SH-SY5Y (cell line): ENCODE measurements around the gene CKS2.

Experiments
- GATA2 ChIP-seq: IDR thresholded peaks from 2 replicates; pipeline ENCODE4 v1.6.1; 2011; ENCODE audit warnings: mild to moderate bottlenecking, low read depth, low read length
- GATA3 ChIP-seq: IDR thresholded peaks from 2 replicates; pipeline ENCODE4 v1.6.1; 2011; ENCODE audit warnings: low read depth, mild to moderate bottlenecking, low read length, moderate library complexity

Gene CKS2

DNA sequence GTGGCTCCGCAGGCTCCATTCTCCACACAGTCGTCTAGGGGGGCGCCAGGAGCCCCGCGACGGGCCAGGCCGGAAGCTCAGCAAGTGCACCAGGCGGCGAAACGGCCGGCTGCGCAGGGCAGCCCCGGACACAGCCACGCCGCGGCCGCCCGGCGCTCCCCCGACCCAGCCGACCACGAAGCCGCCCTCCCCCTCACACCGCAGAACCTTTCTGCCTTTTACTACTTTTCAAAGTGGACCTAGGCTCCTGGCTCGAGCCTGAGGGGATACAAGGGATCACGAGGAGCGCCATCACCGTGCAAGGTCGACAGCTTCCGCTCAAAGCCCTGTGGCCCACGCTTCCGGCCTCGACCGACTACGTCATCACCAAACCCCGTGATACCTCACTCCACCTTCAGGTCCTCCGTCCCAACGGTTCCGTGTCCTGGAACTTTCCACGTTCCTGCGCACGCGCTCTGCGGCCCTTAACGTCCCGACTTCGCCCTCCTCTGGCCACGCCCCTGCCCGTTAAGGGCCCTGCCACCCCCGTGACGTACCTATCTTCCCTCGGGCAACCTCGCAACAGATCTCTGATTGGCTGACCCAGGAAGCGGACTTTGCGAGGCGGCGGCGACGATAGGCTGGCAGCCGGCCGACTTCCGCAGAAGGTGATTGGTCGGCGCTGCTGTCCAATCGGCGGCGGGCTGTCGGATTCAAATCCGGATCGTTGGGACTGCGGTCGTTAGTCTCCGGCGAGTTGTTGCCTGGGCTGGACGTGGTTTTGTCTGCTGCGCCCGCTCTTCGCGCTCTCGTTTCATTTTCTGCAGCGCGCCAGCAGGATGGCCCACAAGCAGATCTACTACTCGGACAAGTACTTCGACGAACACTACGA, at the start of gene CKS2:
Gene CKS2, plus strand, starts transcription at position 721 of the 871 bp plus-strand sequence. Its CDS starts 98 bp downstream, at position 819.
- TF ChIP-seq GATA2 (no peak), GATA3 (no peak)

DNA sequence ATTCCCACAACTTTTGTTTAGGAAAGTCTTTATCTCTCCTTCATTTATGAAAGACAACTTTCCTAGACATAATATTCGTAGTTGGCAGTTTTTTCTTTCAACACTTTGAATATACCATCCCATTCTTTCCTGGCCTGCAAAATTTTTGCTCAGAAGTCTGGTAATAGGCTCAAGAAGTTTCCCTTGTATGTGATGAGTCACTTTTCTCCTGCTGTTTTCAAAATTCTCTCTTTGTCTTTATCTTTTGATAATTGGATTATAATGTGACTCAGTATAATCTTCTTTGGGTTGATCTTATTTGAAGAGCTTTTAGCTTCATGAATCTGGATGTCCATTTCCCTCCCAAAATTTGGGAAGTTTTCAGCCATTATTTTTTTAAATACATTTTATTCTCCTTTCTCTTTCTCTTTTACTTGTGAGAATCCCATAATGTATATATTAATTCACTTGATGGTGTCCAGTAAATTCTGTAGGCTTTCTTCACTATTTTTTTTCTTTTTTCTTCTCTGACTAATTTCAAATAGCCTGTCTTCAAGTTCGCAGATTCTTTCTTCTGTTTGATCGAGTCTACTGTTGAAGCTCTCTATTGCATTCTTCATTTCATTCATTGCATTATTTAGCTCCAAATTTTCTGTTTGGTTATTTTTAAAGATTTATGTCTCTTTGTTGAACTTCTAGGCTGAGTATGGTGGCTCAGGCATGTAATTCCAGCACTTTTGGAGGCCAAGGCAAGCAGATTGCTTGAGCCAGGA, 37.3 kb upstream of the CKS2 start:
- no peak for TF ChIP-seq GATA3
- no peak for TF ChIP-seq GATA2

DNA sequence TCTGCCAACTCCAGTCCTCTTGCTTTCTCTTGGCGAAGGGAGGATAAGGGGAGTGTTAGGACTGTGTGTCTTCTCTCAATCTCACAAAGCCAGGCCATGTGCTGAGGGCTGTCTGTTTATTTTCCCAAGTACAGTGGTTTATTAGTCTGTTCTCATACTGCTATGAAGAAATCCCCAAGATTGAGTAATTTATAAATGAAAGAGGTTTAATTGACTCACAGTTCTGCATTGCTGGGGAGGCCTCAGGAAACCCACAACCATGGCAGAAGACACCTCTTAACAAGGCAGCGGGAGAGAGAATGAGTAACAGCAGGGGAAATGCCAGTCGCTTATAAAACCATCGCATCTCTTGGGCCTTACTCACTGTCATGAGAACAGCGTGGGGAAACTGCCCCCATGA, 36.2 kb upstream of the CKS2 start:
- TF ChIP-seq GATA3 (no peak), GATA2 (no peak)

DNA sequence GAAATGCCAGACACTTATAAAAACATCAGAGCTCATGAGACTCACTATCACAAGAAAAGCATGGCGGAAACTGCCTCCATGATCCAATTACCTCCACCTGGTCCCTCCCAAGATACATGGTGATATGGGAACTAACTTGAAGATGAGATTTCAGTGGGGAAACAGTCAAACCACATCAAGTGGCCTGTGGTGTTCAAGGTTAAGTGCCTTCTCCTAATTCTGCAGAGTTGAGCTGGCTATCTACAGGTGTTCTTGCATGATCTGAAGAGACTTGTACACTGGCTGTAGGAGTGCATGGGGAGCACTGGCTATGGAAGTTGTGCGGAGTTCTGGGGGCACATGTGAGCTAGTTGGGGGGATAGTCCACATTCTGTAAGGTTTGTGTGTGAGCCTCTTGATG, 34.0 kb upstream of the CKS2 start:
- TF ChIP-seq GATA3 (no peak), GATA2 (no peak)

DNA sequence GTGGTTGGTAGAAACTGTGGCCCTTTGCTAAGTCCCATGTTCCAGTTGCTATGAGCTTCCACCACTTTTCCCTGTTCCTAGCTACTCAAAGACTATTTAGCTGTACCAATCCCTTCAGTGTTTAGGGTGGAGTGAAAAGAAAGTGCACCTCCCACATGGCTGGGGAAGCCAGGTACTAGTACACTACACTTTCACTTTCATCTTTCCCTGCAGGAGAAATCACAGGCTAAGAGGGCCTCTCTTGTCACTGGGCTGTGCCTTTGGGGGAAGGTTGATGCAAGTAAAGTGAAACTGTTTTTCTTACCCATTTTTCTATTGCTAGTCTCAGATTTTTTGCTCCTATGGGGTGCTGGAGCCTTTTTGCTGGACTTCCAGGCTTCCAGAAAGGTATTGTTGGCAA, 33.5 kb upstream of the CKS2 start:
- no peak for TF ChIP-seq GATA3
- TF ChIP-seq GATA2, result no peak

DNA sequence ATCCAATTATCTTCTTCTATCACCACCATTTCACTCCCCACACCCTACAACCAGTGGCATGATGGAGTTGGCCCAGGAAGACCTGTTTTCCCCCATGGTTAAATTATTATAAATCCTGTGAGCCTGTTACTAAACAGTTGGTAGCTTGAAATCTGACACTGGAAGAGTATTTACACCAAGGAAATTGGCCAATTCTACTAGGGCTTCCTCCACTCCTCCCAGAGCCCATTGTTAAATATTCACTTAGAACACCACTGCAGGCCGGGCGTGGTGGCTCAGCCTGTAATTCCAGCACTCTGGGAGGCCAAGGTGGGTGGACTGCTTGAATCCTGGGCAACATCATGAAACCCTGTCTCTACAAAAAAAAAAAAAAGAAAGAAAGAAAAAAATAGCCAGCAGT, 32.4 kb upstream of the CKS2 start:
- TF ChIP-seq GATA3 (no peak), GATA2 (no peak)

DNA sequence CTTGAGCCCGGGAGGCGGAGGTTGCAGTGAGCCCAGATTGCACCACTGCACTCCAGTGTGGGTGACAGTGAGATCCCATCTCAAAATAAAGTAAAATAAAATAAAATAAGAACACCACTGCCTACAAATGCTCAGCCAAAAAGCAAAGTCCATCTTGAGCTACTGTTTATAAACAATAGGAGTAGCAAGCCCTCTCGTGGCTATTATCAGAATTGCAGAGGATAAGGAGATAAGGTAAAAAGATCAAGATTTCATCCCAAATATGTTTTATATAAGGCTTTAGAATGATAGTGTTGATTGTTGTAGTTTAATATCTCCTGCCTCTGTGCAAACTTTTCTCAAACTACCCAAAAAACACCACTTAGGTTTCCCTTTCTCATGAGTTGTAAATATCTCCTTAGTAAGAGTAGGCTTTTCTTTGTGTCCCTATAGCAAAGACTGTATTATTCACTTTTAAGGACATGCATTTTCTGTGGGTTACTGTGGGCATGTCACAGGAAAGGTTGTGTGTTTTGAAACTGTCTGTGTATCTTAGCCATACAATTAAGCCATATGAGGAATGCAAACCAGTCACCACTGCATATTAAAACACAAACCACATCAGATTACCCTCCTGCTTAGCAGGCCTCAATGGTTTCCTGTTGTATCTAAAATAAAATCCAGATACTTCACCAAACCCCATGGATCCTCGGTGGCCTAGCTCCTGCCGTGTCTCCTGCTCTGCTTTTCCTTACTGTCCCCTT, 31.8 kb upstream of the CKS2 start:
- TF ChIP-seq GATA2, result peak; percentile 27; the same call in 1 of the 2 replicates
- TF ChIP-seq GATA3, result peak; percentile 30; the same call in 1 of the 2 replicates

DNA sequence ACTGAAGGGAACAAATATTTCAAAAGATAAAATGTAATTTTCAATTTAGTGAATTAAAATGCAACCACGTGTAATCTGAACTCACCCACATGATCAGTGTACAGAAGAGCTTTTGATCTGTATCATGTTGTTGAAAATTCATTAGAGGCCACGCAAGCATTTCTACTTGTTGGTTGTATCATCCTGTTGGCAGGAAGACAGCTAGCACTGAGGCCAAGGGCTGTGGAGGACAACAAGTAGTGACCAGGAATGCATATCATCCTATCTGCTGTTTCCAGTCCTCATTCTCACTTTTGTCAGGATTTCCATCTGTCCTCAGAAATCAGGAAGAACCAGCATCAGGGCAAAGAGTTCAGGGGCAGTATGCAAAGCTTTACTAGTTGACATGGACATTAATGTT, 29.9 kb upstream of the CKS2 start:
- TF ChIP-seq GATA3 (no peak), GATA2 (no peak)

DNA sequence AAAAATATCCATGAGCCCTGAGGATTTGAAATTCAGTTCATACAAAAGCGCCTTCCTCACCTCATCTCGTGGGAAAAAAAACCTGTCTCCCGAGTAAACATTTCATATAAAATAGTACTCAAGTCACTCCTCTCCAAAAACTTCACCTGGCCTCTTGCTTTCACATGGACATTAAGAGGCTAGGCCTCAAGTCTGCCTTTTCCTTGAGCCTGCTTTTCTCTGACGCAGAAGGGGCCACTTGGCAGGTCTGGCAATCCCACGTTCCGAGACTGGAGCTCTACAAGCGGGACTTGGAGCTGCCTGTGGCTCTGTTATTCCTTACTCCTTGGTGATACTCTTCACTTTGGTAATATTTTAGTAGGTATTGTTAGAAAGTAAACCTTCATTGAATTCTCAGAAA, 26.9 kb upstream of the CKS2 start:
- TF ChIP-seq GATA3 (no peak), GATA2 (no peak)

DNA sequence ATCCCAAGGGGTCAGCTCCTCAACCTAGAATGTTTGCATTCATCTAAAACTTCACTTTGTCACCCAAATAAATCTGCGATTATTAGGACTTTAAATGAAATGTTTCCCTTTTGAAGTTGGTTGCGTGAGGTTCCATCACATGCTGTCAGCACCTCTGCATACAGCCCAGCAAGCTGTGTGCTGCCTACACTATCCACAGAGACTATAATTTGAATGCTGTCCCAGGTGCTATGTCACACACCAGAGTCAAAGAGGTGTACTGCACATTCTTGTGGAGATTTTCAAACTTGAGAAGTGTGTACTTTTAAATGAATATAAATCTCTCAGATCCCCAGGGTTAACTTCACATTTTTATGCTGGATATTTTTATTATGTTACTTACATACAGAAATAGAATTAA, 19.3 kb upstream of the CKS2 start:
- TF ChIP-seq GATA3, result no peak
- no peak for TF ChIP-seq GATA2

DNA sequence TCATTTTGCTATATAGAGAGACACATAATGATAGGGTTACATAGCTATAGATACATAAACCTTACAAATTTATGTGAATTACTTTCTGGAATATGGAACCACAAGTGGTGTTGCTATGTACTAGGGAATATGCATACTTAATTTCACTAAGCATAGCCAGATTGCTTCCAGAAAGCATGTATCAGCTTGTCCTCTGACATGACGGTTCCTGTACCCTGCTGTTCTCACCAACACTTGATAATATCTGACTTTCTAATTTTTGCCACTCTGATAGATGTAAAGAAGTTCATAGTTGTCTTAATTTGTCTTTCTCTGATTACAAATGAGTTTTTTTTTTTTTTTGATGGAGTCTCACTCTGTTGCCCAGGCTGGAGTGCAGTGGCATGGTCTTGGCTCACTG, 18.0 kb upstream of the CKS2 start:
- TF ChIP-seq GATA3, result no peak
- TF ChIP-seq GATA2, result no peak

DNA sequence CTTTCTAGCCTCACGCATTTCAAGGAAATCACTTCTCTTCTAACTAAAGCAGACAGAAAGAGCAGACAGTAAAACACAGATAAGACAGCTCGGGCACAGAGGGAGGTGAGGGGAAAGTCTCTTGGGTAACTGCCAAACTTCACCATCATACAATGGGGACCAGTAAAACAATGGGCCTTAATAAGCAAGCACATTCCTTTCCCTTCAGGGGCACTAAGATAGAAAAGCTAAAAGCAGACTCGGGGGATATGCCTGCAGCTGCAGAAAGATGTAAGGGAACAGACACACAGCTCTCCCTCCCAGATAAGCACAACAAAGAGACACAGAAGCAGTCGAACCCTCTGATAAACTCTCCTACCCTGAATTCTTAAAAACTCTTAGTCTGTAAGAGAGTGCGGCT, 15.6 kb upstream of the CKS2 start:
- TF ChIP-seq GATA2, result no peak
- no peak for TF ChIP-seq GATA3

DNA sequence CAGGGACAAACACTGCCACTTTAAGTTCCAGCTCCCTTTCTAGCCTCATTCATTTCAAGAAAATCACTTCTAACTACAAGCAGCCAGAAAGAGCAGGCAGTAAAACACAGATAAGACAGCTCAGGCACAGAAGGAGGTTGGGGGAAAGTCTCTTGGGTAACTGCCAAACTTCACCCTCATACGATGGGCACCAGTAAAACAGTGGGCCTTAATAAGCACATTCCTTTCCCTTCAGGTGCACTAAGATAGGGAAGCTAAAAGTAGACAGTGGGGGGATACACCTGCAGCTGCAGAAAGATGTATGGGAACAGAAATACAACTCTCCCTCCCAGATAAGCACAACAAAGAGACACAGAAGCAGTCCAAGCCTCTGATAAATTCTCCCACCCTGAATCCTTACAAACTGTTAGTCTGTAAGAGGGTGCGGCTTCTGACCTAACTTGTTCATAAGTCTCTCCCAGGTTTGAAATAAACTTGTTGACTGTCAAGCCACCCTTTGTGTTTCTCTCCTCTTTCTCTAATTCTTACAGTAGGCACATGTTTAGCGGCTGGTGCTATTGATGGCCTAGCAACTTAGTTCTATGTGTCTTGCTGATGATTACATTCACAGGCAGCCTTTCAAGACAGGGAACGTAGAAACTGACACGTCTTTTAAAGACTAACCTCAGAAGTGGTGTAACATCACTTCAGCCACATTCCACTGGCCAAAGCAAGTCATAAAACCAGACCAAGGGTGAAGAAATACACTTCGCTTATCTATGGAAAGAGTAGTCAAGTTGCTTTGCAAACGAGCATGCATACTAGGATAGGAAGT, 6.8 kb upstream of the CKS2 start:
- TF ChIP-seq GATA2 (no peak), GATA3 (no peak)
